Superior temporal gyrus (tissue), 1 donor: ENCODE results near the gene CDH11.
A peak's percentile ranks its signal among the peaks of the same experiment; 100 is the strongest.

Experiments
- DNase-seq: peaks from one replicate; pipeline ENCODE4 v3.0.0-alpha.2; 2016; ENCODE audit errors: extremely low spot score

CDH11 gene, protein sequence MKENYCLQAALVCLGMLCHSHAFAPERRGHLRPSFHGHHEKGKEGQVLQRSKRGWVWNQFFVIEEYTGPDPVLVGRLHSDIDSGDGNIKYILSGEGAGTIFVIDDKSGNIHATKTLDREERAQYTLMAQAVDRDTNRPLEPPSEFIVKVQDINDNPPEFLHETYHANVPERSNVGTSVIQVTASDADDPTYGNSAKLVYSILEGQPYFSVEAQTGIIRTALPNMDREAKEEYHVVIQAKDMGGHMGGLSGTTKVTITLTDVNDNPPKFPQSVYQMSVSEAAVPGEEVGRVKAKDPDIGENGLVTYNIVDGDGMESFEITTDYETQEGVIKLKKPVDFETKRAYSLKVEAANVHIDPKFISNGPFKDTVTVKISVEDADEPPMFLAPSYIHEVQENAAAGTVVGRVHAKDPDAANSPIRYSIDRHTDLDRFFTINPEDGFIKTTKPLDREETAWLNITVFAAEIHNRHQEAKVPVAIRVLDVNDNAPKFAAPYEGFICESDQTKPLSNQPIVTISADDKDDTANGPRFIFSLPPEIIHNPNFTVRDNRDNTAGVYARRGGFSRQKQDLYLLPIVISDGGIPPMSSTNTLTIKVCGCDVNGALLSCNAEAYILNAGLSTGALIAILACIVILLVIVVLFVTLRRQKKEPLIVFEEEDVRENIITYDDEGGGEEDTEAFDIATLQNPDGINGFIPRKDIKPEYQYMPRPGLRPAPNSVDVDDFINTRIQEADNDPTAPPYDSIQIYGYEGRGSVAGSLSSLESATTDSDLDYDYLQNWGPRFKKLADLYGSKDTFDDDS

DNA sequence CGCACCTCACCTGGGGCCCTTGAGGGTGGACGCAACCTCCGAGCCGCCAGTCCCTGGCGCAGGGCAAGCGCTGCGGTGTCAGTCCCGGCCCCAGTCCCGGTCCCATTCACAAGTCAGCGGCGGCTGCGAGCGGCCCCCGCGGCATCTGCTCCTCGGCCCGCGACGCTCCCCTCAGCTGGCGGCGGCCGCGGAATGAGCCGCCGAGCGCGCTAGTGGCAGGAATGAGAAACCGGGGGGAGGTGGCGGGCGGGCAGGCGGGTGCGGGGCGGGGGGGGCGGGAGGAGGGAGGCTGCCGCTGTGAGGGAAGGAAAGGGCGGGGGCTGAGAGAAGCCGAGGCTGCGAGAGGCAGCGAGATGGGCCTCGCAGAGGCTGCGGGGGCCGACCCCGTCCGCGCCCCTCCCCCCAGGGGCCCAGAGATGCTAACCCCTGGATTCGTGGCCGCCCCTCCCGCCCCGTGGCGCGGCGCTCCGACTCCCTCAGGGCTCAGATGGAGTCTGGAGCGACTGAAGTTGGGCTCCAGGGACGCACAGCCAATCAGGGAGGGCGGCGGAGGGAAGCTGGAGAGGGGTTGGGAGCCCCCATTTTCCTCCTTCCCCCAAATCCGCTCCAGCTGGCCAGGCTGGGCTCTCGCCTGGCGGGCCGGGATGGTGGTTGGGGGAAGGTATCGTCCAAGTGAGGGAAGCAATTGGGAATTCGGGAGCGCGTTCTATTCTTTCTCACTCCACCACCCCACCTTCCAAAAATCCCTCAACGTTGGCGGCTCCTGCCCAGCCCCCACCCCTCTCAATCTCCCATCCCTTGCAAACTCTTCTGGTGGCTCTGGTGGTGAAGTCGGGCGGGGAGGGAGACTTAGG, at the start of gene CDH11:
Gene CDH11 (minus strand): TSS at position 194 of the 854 bp plus-strand sequence. CDS start 117,194 bp downstream, outside the sequence.
- peak; percentile 49 for DNase-seq

DNA sequence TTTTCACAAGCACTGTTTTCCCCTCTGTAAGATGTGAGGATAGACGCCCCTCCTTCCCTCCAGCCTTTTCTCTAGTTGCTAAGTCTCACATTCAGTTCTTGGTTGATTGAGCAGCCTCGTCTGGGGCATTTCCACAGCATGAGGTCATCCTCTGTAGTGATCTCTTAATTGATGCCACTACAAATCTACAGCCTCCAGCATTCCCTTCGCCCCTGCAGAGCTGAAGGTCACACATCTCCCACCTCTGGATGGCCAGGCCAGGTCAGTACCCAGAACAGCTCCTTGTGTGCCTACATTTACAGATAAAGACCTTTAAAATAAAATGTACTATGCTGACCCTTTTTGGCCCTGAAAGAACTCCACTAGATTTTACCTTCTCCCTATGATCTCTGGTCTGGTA, 32.5 kb upstream of the CDH11 start:
- DNase-seq = no peak

DNA sequence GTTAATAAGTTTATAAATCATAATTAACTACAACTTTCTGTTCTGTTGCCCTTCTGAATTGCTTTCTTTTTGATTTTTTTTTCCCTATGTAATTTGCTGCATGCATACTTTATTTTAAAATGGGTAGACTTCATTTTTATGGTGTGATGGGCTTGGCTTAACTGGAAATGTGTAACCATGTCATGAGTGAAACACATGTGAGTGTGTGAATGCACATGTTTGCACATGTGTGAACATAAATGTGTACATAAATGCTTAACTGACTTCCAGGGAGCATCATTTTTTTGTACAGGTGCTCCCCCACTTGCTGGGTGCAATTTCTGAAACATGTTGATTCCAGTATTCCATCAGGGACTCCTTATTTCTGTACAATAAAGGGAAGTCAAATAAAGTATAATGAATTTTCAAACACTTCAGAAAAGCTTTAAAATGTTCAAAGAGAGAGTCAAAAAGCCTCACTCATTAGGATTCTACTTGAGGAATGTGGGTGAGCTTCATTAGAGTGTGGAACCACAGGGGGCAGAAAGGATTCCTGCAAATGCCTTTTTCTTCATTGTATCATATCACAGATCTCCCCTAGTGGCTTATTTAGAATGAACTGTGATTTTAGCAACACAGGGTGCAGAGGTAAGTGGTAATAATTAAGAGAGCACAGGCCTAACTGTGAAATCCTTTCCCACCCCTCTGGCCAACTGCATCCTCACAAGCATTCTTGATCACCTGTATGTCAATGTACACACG, 31.7 kb upstream of the CDH11 start:
- DNase-seq = no peak

DNA sequence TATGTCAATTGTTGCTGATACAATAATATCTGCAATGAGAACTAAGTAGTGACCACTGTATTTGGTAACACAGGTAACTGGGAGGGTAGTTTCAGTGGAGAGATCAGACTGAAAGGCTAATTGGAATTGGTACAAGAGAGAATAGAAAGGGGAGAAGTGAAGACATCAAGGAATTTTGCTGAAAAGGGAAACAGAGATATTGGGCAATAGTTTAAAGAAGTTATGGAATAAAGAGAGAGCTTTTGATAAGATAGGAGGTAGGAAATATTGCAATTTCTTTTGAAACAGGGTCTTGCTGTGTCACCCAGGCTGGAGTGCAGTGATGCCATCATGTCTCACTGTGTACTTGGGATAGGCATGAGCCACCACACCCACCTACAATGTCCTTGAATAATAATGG, 26.9 kb upstream of the CDH11 start:
- no peak for DNase-seq

DNA sequence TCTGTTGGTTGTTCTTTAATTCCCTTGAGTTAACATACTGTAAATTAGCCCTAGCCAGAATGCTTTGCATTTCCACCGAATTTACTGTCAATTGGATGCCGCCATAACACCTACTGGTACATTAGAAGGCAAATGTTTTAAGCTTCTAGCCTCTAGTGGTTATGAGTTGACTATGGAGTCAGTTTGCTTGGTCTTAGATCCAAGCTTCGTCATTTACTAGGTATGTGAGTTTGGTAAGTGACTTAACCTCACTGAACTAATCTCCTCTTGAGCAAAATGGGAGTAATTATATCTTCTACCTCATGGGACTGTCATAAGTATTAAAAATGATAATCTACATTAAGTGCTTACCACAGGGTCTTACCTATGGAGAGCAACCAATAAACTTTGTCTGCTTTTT, 20.4 kb upstream of the CDH11 start:
- DNase-seq = no peak

DNA sequence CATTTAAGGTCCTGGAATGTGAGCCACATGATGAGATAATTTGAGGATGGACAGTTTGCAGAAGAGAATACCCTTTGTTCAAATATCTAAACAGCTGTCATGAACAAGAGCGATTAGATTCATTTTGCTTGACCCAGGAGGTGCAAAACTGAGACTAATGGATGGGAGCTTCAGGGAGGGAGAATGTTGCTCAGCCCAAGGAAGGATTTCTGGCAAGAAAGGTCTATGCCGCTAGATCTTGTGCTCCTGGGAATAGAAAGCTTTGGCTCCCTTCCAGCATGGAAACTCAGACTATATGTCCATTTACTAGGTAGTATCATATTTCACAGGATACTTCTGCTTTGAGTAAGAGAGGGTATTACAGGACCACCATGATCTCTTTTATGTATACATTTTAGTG, 14.8 kb upstream of the CDH11 start:
- no peak for DNase-seq

DNA sequence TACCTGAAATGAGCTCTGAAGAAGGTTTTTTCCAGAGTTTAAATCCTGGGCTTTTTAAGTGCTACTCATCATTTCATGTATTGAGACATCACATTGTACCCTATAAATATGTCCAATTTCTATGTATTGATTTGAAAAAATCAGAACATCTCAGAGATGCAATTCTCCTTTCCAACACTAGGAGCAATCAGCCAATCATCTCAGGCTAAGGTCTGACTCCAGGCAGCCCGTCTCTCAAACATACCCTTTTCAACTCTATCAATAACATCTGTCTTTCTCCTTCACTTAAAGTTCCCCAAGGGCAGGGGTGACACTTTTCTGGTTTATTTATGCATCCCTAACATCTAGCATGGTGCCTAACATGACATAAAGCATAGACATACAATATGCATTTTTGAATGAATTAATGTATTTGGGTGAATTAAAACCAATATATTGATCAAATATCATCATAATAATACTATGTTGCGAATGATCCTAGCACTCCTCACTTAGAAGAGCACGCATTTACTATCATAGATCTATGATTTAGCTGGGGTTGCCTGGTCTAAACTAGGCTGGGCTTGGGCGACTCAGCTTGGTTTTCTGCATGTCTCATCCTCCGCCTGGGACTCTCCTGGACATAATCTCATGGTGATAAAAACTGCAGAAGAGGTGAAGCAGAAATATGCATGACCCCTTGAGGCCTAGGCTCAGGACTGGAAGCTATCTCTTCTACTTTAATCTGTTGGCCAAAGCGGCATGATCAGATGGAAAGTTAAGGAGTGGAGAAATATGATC, 5.2 kb upstream of the CDH11 start:
- DNase-seq = no peak

DNA sequence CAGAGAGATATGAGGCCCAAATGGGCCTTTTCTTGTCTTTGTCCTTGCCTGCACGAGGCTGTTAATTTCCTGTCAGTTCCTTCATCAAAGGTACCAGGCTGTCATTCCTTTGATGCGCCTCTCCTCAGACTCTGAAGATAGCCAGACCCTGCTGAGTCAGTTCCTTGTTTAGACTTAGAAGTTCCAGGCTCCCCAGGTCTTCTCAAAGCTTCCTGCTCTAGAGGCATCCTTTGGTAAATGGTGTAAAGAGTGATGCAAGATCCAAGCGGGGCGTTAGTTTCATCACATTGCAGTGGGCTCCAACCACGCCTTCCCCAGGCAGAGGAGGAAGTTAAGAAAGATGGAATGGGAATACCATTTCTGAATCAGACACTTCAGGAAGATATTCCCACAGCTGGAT, 4.0 kb upstream of the CDH11 start:
- no peak for DNase-seq

DNA sequence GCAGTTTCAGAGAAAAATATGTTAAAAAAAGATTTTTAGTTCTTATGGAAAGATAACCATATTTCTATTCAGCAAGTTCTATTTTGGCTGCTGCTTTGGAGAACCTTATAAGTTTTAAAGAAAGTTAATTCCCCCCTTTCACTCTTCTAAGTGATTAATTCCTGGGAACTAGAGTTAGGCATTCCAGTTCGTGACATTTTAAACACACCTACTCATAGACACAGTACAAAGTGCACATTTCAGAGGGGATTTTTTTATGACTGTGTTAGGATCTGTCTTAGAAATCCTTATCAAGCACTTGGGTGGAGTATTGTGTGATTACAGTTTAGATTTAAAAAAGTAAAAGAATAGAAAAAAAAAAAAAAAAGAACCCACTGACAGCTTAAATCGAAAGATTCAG, 3.5 kb upstream of the CDH11 start:
- no peak for DNase-seq

DNA sequence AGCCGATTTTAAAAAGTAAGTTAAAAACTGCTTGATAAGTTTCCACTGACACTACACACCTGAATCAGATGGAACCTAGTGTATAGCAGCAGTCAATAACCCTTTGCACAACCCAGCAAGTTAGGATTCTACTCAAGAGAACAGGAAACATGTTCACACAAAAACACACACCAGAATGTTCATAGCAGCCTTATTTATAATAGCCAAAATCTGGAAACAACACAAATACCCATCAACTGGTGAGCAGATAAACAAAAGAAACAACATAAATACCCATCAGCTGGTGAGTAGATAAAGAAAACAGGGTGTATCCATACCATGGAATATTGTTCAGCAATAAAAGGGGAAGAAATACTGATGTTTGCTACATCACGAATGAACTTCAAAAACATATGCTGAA, 2.7 kb upstream of the CDH11 start:
- DNase-seq = no peak

DNA sequence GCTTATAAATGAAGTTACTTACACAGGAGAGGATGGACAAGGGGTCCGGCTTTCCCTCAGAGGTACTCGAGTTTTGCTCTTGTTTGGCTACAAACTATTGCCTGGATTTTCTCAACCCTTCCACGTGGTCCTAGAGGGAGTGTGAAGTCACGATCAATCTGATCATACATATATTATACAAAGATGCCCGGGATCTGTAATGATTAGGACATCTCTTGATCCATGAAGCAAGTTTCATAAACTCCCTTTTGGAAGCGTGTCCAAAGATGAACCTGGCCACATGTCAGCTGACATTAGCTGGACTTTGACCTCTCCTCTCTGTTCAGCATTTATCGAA, 2.3 kb upstream of the CDH11 start:
- DNase-seq = peak; percentile 20

DNA sequence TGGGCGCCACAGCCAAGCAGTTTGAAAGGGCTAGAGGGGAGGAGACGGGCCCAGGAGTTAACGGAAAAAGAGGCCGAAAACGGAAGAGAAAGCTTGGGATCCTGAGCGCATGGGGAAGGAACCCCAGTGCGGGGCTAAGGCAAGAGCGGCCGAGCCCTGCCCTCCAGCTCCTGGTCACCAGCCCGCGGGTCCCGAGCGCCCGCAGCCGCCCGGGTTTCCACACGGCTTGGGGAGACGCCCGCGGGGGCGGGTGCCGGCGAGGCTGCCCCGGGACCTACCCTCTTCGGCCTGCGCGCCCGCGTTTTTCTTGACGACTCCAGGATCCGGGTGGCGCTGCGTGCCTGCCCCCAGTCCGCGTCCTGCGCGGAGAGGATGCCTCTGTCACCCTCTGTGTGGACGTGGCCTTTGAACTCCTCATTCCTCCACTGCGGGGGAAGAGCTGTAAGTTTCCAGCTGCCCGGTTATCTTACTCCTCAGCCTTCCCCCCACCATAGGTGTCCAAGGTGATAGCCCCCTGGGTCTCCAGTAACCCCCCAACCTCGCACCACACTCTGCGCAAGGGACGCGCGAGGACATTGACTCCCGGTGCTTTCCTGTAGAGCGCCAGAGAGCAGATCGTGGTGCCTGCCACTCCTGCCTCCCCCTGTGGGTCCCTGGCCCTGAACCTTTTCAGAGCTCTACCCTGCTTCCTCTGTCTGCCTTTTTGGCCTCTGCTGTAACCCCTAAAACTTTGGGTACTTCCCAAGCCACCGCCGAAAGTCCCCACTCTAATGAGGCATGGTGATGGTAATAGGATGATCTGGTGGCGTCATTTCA, 1.7 kb upstream of the CDH11 start:
- DNase-seq = no peak

DNA sequence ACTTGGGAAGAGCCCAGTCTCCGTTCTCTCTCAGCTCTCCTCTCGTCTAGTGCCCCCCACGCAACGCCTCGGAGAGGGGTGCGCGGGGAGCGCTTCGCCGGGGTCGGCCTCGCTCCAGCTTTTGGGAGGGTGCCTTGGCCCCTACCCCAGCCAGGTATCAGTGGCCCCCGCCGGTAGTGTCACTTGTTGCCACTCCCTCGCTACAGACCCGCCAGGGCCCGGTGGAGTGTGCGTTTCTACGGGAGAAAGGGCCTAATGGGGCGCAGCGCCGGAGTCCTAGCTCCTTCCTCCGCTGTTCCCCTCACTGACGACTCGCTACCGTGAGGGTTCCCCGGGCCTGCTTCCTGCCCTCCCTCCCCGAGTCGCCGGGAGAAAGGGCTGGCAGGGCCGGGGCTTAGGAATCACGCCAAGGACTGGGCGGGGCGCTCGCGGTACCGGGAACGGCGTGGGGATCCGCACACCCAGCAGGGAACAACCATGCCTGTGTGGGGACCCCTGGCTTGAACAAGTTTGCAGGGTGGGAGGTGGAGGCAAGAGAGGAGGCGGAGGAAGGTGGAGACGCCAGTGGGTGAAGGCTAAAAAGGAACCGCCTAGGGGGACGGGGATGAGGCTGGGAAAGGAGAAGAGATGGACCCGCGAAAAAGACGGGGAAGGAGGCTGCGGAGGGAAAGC, 997 bp upstream of the CDH11 start:
- peak; percentile 40 for DNase-seq

DNA sequence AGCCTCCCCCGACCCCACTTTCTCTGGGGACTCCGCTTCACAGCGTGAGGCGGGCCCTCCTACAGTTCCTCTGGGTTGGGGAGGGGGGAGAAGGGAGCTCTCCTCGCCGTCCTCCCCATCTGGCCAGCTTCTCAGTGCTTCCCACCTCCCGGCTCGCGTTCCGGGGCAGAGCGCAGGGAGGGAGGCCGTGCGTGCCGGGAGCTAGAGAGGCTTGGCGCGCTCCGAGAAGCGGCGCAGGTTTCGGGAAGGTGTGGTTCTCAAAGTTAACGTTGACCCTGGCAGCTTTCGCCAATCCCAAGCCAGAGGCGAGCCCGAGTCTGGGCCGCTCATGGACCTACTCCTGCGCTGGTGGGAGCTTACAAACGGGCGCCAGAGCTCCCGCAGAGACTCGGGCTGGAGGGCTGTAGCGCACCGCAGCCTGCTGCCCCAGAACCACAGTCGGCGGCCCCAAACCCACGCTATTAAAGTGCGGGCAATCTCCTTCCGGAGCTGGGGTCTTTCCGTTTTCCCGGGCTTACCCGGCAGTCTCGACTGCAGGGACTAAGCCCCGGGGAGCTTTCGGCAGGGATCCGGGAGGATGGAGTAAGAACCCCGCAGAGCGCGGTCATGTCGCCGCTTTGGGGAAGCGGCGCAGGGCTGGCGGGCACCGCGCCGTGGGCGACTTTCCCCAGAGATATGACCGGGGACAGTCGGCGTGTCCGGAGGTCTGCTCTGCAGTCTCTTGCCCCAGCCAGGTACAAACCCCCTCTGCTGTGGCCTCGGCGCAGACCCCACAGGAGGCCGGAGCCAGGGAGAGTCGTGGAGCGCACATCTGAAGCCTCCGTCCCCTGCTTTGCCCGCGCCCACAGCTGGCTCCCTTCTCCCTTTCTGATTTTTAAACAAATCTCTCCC, 787 bp downstream of the CDH11 start:
- peak; percentile 33 for DNase-seq

DNA sequence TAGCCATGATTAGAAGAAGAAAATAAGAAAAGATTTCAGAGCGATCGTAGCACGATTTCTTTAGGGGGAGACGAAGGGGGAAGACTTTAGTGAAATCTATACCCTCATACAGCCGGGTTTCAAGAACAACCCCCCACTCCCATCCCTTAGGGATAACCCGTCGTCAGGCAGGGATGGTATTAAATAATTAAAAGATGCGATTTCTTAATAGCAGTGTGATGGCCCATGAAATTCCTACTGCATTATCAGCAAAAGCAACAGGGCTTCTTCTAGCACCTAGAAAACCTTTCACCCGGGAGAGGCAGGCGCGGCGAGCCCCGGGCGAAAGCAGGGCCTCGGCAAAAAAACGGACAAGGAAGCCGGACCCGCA, 1.4 kb downstream of the CDH11 start:
- DNase-seq = no peak

DNA sequence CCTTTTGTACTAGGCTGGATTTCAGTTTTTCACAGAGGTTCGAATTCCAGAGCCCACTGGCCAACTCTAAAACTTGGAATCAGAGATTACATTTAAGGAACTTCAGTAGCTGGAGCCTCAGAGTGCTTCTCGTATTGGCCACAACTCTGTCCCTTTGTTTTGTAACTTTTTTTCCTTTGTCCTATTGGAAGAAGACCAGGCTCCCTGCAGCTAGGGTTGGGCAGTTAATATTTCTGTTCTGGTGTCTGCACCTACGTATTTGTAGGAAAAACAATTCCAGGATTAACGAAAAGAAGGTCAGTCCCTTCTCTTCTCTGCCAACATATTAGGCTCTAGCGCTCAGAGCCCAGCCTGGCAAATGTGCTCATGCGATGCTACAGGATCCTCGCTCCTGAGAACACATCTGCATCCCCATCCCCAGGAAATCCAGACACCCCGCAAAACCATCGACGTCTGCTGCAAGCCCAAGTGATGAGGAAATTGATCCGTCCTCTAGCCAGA, 1.9 kb downstream of the CDH11 start:
- peak; percentile 76 for DNase-seq

DNA sequence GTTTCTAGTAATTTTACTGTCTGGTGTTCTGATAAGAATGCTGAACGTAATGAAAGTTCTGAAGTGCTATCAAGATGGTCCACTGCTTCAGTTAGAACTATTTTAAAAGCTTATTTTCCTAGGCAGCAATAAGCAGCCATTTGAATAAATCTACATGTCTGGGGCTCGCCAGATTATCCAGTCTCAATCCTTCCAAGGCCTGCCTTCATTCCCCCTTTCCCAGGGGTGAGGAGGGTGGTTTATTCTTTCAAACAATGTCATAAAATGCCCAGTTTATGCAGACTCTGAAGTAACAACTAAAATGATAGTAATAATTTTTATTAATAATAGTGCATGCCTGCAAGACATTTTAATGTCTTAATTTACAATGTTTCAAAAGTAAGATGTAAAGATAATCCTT, 2.4 kb downstream of the CDH11 start:
- no peak for DNase-seq

DNA sequence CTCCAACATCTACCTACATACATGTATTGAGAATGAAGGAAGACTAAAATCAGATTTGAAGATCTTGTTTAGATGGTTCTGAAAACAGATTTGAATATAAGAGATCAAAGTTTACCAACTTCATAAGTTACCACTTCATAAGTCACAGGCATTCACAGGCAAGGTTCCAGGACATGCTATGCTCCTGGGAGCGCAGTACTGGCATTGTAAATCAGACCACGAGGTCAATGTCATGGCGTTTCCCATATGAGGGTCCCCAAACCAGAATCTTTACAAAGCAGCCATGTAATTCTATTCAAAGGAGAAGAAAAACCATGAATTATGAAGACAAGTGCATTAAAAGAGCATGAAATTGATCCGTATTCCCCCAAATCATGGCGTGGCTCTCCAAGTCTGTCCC, 3.0 kb downstream of the CDH11 start:
- DNase-seq = no peak
